Effector memory CD8-positive, alpha-beta T cell (primary cell): ENCODE results near the gene PGF.

ENCODE experiments used
- ATAC-seq: fragments of 150-1000 bp; cut with Tn5 transposase; replicated peaks from 2 replicates; pipeline ENCODE4 v1.10.0; 2021; ENCODE audit warnings: mild to moderate bottlenecking, moderate library complexity
- DNase-seq, 3 experiments: peaks; one replicate each; pipeline ENCODE4 v3.0.0; 2021
- H3K27ac Mint-ChIP-seq, 2 donors: one replicate each; pipeline ENCODE4 v1.8.0; 2022; ENCODE audit warnings: mild to moderate bottlenecking in 2 of 2, mixed read lengths in 2 of 2, moderate library complexity in 2 of 2
- H3K27me3 Mint-ChIP-seq, 2 donors: one replicate each; pipeline ENCODE4 v1.8.0; 2022; ENCODE audit warnings: mixed read lengths in 2 of 2
- H3K36me3 Mint-ChIP-seq: one replicate; pipeline ENCODE4 v1.8.0; 2022; ENCODE audit warnings: mild to moderate bottlenecking, moderate library complexity, mixed read lengths; ENCODE audit not compliant: insufficient read depth
- H3K4me1 Mint-ChIP-seq, 2 donors: one replicate each; pipeline ENCODE4 v1.8.0; 2022; ENCODE audit warnings: low read depth in 2 of 2, mixed read lengths in 2 of 2
- H3K4me3 Mint-ChIP-seq, 2 donors: one replicate each; pipeline ENCODE4 v1.8.0; 2022; ENCODE audit warnings: mild to moderate bottlenecking in 2 of 2, mixed read lengths in 2 of 2, moderate library complexity in 2 of 2
- H3K9me3 Mint-ChIP-seq, 2 donors: one replicate each; pipeline ENCODE4 v1.8.0; 2022; ENCODE audit warnings: mixed read lengths in 2 of 2

The PGF gene

GRCh38 chr14:74921987-74922751 is 33.2 kb downstream of the PGF start:
- peaks cover 30 to 46% of the 10 kb centered on the region in 2 donors for H3K27me3 Mint-ChIP-seq
- ATAC-seq (no peak), DNase-seq (no peak)
- H3K4me1 Mint-ChIP-seq, result peaks cover 0 to 5% of the 10 kb centered on the region in 2 donors
- H3K36me3 Mint-ChIP-seq, result peaks cover 4% of the 10 kb centered on the region
- no peaks in the 10 kb centered on the region for H3K9me3 Mint-ChIP-seq
- H3K27ac Mint-ChIP-seq, result no peak overlapping the region
- peak overlapping the region; percentile 59 to 60 for H3K4me3 Mint-ChIP-seq

GRCh38 chr14:74921053-74921620 is 34.3 kb downstream of the PGF start:
- Mint-ChIP-seq H3K4me1 (peaks cover 0 to 5% of the 10 kb centered on the region in 2 donors), H3K9me3 (no peaks in the 10 kb centered on the region), H3K27ac (no peak overlapping the region), H3K4me3 (no peak overlapping the region), H3K36me3 (peaks cover 4% of the 10 kb centered on the region), H3K27me3 (peaks cover 23 to 48% of the 10 kb centered on the region in 2 donors)
- ATAC-seq (no peak), DNase-seq (no peak)

- H3K36me3 Mint-ChIP-seq, result peaks cover 4% of the 10 kb centered on the region
- DNase-seq, result no peak
- no peaks in the 10 kb centered on the region for H3K9me3 Mint-ChIP-seq
- H3K4me1 Mint-ChIP-seq, result peaks cover 0 to 5% of the 10 kb centered on the region in 2 donors
- H3K27ac Mint-ChIP-seq, result no peak overlapping the region
- ATAC-seq, result no peak
- peaks cover 18 to 45% of the 10 kb centered on the region in 2 donors for H3K27me3 Mint-ChIP-seq
- no peak overlapping the region for H3K4me3 Mint-ChIP-seq
Observed at GRCh38 chr14:74920281-74920680, 35.1 kb downstream of the PGF start.

DNA sequence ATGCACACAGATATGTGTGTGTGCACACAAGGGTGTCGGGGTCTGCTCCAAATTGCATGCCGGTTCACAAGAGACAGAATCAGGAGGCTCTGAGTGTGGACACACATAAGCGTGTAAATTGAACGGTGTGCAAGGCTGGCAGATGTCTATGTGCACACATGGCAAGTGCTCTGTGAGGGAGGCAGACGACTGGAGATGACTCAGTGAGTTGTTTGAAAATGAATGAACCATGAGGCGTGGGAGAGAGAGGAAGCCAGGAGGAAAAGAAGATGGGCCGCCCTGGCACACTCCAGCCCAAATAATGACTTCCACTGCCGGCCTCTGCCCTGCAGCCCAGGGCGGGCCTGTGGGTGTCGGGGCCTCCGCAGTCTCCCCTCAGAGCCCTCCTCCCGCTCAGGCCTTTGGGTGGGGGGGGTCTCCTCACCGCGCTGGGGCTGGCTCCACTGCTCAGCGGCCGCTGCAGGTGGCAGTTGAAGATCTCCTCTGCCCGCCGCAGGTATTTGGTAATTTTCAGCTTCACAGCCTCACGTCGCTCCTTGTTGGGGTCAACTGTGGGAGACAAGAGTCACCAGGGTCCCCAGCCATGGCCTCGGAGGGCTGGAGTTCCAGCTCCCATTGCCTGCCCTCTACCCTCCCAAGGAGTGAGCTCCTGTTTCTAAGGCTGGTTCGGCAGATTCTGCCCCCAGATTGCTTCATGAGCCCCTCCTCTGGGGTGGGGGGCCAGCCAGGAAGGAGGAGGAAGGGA is 35.8 kb downstream of the PGF start:
- H3K27me3 Mint-ChIP-seq, result peaks cover 14 to 38% of the 10 kb centered on the region in 2 donors
- peaks cover 4% of the 10 kb centered on the region for H3K36me3 Mint-ChIP-seq
- DNase-seq (no peak), ATAC-seq (no peak)
- no peaks in the 10 kb centered on the region for H3K9me3 Mint-ChIP-seq
- no peak overlapping the region for H3K4me3 Mint-ChIP-seq
- no peak overlapping the region for H3K27ac Mint-ChIP-seq
- H3K4me1 Mint-ChIP-seq, result peaks cover 0 to 5% of the 10 kb centered on the region in 2 donors

DNA sequence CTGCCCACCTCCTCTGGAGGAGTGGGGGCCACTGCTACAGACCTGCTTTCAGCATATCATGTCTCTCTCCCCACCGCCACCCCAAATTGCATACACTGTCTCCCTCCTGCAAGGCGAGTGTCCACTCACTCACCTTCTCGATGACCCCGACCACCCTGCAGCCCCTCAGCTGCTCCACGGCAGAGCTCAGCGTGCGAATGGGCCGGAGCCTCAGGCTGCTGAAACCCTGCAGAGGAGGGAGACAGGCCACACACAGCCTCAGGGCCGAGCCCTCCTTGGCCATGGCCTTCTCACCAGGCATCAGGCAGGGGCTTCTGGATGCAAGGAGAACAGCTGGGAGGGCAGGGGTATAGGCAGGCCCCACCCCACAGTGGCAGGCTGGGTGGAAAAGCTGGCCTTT is 37.0 kb downstream of the PGF start:
- Mint-ChIP-seq H3K27ac (no peak overlapping the region), H3K27me3 (peaks cover 7 to 27% of the 10 kb centered on the region in 2 donors), H3K4me3 (no peak overlapping the region), H3K36me3 (peaks cover 4% of the 10 kb centered on the region), H3K4me1 (peaks cover 0 to 2% of the 10 kb centered on the region in 2 donors), H3K9me3 (no peaks in the 10 kb centered on the region)
- ATAC-seq (no peak), DNase-seq (no peak)

DNA sequence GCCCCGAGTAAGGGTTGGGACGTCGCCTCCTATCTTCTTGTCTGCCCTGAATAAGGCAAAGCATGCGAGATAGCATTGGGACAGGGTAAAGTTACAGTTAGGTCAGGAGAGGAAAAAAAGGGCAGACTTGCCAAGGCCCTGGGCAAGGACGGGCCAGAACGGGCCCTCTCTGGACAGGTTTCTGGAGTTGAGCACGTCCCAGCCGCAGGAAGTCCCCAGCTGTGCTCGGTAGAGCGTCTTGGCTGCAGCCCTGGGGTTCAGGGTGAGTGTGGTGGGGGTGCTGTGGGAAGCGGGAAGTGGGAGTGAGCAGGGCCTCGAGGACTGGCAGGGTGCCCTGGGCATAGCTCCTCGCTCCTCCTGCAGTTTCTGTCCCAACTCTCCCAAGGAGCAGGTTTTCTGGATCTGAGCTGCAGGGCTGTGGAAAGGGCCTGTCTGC is 37.7 kb downstream of the PGF start:
- Mint-ChIP-seq H3K27me3 (peaks cover 7 to 27% of the 10 kb centered on the region in 2 donors), H3K27ac (no peak overlapping the region), H3K36me3 (peaks cover 4% of the 10 kb centered on the region), H3K4me1 (peaks cover 0 to 2% of the 10 kb centered on the region in 2 donors), H3K4me3 (no peak overlapping the region), H3K9me3 (no peaks in the 10 kb centered on the region)
- ATAC-seq (no peak), DNase-seq (no peak)

DNA sequence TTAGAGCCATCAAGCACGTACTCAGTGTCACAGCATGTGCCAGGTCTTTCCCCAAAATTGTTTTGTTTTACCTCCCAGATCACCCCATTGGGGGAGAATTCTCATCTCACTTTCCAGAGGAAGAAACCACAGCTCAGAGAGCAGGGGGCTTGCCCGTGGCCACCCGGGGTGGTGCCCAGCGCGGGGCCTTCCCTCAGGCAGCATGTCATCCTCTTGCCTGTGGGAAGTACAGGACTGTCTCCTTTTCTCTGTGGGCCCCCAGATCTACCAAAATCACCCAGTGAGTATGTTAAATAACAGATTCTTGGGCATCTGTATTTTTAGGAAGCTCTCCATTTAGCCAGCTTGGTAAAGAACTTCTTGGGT is 38.2 kb downstream of the PGF start:
- peaks cover 2 to 22% of the 10 kb centered on the region in 2 donors for H3K27me3 Mint-ChIP-seq
- no peak overlapping the region for H3K27ac Mint-ChIP-seq
- H3K9me3 Mint-ChIP-seq, result no peaks in the 10 kb centered on the region
- H3K4me3 Mint-ChIP-seq, result no peak overlapping the region
- no peaks in the 10 kb centered on the region for H3K36me3 Mint-ChIP-seq
- no peaks in the 10 kb centered on the region for H3K4me1 Mint-ChIP-seq
- DNase-seq (no peak), ATAC-seq (no peak)

DNA sequence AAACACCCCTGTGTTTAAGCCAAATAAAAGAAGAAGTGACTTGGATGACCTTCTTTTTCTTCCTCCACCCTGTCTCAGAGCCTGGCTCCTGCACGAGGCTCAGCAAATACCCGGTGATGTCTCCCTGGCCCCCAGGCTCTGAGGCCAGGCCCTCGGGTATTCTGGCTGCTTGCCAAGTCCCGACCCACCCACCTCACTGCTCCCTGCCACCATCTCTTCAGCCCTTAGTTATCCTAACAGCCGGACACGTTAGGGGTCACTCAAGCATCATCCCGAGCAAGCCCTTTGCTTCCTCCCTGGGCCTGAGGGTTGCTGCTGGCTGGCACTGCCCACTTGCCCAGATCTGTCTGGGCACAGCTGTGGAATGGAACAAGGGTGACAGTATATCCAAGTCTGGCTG is 39.6 kb downstream of the PGF start:
- ATAC-seq, result no peak
- no peak for DNase-seq
- no peaks in the 10 kb centered on the region for H3K9me3 Mint-ChIP-seq
- H3K36me3 Mint-ChIP-seq, result no peaks in the 10 kb centered on the region
- peaks cover 0 to 18% of the 10 kb centered on the region in 2 donors for H3K27me3 Mint-ChIP-seq
- H3K4me1 Mint-ChIP-seq, result no peaks in the 10 kb centered on the region
- H3K4me3 Mint-ChIP-seq, result no peak overlapping the region
- peak overlapping the region in 1 of 2 donors; percentile 66 for H3K27ac Mint-ChIP-seq

DNA sequence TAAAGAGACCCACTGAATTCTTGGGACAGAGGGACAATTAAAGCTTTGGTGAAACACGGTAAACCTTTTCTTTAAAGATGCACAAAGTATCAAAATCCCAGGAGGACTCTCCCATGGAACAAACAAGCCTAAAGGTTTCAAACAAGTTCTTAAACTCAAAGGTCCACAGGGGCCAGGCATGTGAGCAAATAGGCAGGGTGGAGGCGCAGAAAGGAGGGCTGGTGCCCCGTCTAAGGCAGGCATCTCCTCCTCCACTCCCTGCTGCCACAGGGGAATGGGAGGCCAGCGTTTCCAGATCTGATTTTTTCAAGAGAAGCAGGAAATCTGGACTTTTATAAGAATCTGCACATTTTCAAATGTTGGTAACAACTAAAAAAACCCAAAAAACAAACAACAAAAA is 40.0 kb downstream of the PGF start:
- H3K4me1 Mint-ChIP-seq, result no peaks in the 10 kb centered on the region
- H3K27ac Mint-ChIP-seq, result no peak overlapping the region
- no peaks in the 10 kb centered on the region for H3K36me3 Mint-ChIP-seq
- no peaks in the 10 kb centered on the region for H3K9me3 Mint-ChIP-seq
- peaks cover 0 to 18% of the 10 kb centered on the region in 2 donors for H3K27me3 Mint-ChIP-seq
- ATAC-seq, result no peak
- H3K4me3 Mint-ChIP-seq, result no peak overlapping the region
- no peak for DNase-seq

DNA sequence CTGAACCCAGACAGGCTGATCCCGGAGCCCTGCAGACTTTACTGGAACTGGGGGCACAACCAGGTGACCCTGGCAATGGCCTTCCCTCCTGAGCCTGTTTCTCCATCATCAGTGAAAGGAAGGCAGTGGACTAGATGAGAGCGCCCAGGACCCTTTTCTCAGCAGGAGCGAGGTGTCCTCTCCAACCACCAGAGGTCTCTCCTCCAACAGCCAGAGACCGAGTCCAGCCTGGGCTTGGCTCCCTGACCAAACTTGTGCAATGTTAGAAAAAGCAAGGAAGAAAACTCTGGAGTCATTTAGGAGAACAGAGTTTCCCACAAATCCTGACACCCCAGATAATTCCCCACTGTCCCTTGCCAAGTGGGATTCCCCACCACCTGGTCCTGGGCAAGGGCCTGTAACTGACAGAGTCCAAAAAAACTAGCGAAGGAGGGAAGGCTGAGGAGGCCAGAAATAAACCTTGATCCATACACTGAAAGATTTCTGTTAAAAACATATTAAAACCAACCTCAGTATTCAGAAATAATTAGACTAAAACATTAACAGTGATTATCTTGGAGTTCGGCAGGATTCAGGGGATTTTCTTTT is 41.3 kb downstream of the PGF start:
- Mint-ChIP-seq H3K36me3 (peaks cover 3% of the 10 kb centered on the region), H3K4me1 (no peaks in the 10 kb centered on the region), H3K27ac (no peak overlapping the region), H3K27me3 (peaks cover 0 to 18% of the 10 kb centered on the region in 2 donors), H3K4me3 (no peak overlapping the region), H3K9me3 (no peaks in the 10 kb centered on the region)
- DNase-seq (no peak), ATAC-seq (no peak)

- DNase-seq (no peak), ATAC-seq (no peak)
- Mint-ChIP-seq H3K9me3 (no peaks in the 10 kb centered on the region), H3K4me1 (no peaks in the 10 kb centered on the region), H3K36me3 (peaks cover 3% of the 10 kb centered on the region), H3K27me3 (peaks cover 0 to 18% of the 10 kb centered on the region in 2 donors), H3K27ac (no peak overlapping the region), H3K4me3 (no peak overlapping the region)
Observed at GRCh38 chr14:74913393-74913910, 41.9 kb downstream of the PGF start.

DNA sequence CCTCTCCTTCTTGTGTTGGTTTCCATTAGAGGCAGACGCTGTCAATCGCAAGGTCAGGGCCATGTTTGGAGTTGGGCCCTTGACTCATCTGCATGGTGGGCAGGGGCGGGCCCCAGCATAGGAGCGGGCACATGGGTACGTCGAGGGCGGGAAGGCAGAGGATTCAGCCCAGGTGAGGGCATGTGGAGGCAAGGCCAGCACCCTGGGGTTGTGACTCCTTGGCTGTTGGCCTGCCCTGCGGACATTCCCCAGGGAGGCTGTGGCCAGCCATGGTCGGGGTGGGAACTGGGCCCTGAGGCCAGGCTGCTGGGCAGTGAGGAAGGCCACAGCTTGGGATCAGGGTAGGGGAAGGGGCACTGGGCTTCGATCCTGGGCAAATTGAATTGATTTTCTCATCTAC is 42.6 kb downstream of the PGF start:
- ATAC-seq (no peak), DNase-seq (no peak)
- Mint-ChIP-seq H3K27me3 (peaks cover 0 to 18% of the 10 kb centered on the region in 2 donors), H3K9me3 (no peaks in the 10 kb centered on the region), H3K4me1 (no peaks in the 10 kb centered on the region), H3K4me3 (no peak overlapping the region), H3K36me3 (peaks cover 3% of the 10 kb centered on the region), H3K27ac (no peak overlapping the region)

- H3K27me3 Mint-ChIP-seq, result peaks cover 0 to 14% of the 10 kb centered on the region in 2 donors
- DNase-seq, result no peak
- no peak overlapping the region for H3K27ac Mint-ChIP-seq
- no peaks in the 10 kb centered on the region for H3K4me1 Mint-ChIP-seq
- ATAC-seq, result no peak
- peaks cover 6% of the 10 kb centered on the region for H3K36me3 Mint-ChIP-seq
- no peaks in the 10 kb centered on the region for H3K9me3 Mint-ChIP-seq
- H3K4me3 Mint-ChIP-seq, result no peak overlapping the region
Observed at GRCh38 chr14:74912111-74912510, 43.3 kb downstream of the PGF start.
